ENCODE measurements around the gene HS3ST3B1. TPM values are rescaled to one million over a fixed set of nuclear protein-coding genes. Genes with fewer than 3 reads are reported as not detected.

The HS3ST3B1 gene
- total RNA-seq, 1 experiment from 2014 or later: 2.4 TPM

DNA sequence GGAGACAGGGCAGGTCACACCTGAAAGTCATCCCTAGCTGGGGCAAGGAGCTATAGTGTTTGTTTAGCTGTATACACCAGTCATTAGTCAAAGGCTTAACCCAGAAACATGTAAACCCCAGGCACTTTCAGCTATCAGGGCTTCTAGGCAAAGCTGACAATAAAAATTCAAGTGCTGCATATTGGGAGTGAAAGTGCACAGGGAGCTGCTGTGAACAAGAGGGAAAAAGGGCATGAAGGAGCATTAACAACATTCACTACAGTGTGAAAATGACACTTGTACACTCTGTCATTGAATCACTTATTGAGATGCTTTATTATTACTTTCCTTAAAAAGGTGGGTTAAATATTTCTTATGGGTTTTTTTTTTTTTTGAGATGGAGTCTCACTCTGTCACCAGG is 92.8 kb downstream of the HS3ST3B1 start:
- no peak overlapping the region for H3K4me3 ChIP-seq (replicated peaks in 1 of 2; ENCODE audit: low read depth in 1 of 2, low read length in 2 of 2)
- H3K4me2 ChIP-seq (ENCODE audit: low read length): no peak overlapping the region
- peaks cover 4% of the 10 kb centered on the region; the same call in 1 of the 2 replicates for H3K27me3 ChIP-seq (ENCODE audit: insufficient read depth, low read length)
- H3K9ac ChIP-seq (ENCODE audit: low read length): no peak overlapping the region
- POLR2A ChIA-PET: no interaction called here
- TF ChIP-seq SIN3A (IDR thresholded peaks at IDR 0.05; ENCODE audit: low read depth) (no peak), ZNF274 (IDR thresholded peaks at IDR 0.05; ENCODE audit: low read depth, low read length) (no peak), JUND (IDR thresholded peaks at IDR 0.05) (no peak), TCF7L2 (IDR thresholded peaks at IDR 0.05; ENCODE audit: borderline replicate concordance, extremely low read depth, insufficient read depth, insufficient read length) (no peak), EGR1 (IDR thresholded peaks at IDR 0.05; ENCODE audit: low read depth) (no peak), EZH2 (IDR thresholded peaks at IDR 0.05) (no peak), RAD21 (IDR thresholded peaks at IDR 0.05; ENCODE audit: low read depth) (no peak), ATF3 (IDR thresholded peaks at IDR 0.05) (no peak), SP1 (IDR thresholded peaks at IDR 0.05; ENCODE audit: low read depth) (no peak), ZFX (IDR thresholded peaks at IDR 0.05) (no peak), CEBPB (IDR thresholded peaks at IDR 0.05; ENCODE audit: low read depth) (no peak), ELF1 (IDR thresholded peaks at IDR 0.05; ENCODE audit: borderline replicate concordance, low read depth) (no peak), EZH2phosphoT487 (IDR thresholded peaks at IDR 0.05; ENCODE audit: borderline replicate concordance) (no peak), MAX (IDR thresholded peaks at IDR 0.05) (no peak), CBX3 (IDR thresholded peaks at IDR 0.05; ENCODE audit: low read depth) (no peak), POLR2AphosphoS5 (IDR thresholded peaks at IDR 0.05; ENCODE audit: low read depth, low read length) (no peak)
- H3K9me3 ChIP-seq (ENCODE audit: control insufficient read depth in 1 of 2, insufficient read depth in 1 of 2, low read depth in 1 of 2, low read length in 2 of 2): no peaks in the 10 kb centered on the region
- intact Hi-C loops (cut with micrococcal nuclease): no loop called here
- no TSS peak for BruUV-seq (replicated peaks)
- no peaks in the 10 kb centered on the region for H3K4me1 ChIP-seq (ENCODE audit: control insufficient read depth in 1 of 2, insufficient read depth in 2 of 2, low read length in 2 of 2)
- CTCF ChIA-PET: no interaction called here
- RAD21 ChIA-PET (ENCODE audit: low non-redundant PET in 1 of 2, low total read pairs in 2 of 2, uncharacterized antibody in 2 of 2, unreplicated experiment in 2 of 2): no interaction called here
- H2AFZ ChIP-seq (ENCODE audit: low read depth, low read length, poor library complexity, severe bottlenecking): no peak overlapping the region
- no peaks in the 10 kb centered on the region for H3K9me2 ChIP-seq (ENCODE audit: insufficient read depth)
- no peak for ATAC-seq
- no peaks in the 10 kb centered on the region for H4K20me1 ChIP-seq (ENCODE audit: insufficient read depth)
- H3K36me3 ChIP-seq (ENCODE audit: control insufficient read depth in 1 of 2, insufficient read depth in 2 of 2, low read length in 2 of 2): no peaks in the 10 kb centered on the region
- H3K79me2 ChIP-seq (ENCODE audit: insufficient read depth, low read length): no peaks in the 10 kb centered on the region
- DNase-seq (ENCODE audit: low read depth, low spot score): no peak
- no peak overlapping the region for H3K27ac ChIP-seq (ENCODE audit: low read depth, low read length)
